Measurements from ENCODE around the gene NOXO1.
A peak's percentile ranks its signal among the peaks of the same experiment; 100 is the strongest.
"Not testable (repeated sequence)": the region's sequence is repeated elsewhere in the genome, so short reads cannot be mapped to it uniquely, and the experiment has no call there.

The NOXO1 gene

GRCh38 chr16:1965396-1966001 lies 15.8 kb downstream of the NOXO1 start:
- DNase-seq (ENCODE audit: low spot score) = no peak
- no peak for TF ChIP-seq CTCF (IDR thresholded peaks at IDR 0.05; ENCODE audit: extremely low read depth, missing control alignments)

GRCh38 chr16:1964506-1965395 lies 16.5 kb downstream of the NOXO1 start, which contains the start of gene RPS2:
TSS of gene RPS2 (minus strand) at chr16:1964826. CDS start at chr16:1964625, 201 bp downstream.
- no peak for TF ChIP-seq CTCF (IDR thresholded peaks at IDR 0.05; ENCODE audit: extremely low read depth, missing control alignments)
- DNase-seq (ENCODE audit: low spot score) = peak; percentile 100

GRCh38 chr16:1963806-1964505 lies 17.3 kb downstream of the NOXO1 start:
- TF ChIP-seq CTCF (IDR thresholded peaks at IDR 0.05; ENCODE audit: extremely low read depth, missing control alignments) = peak; percentile 35
- no peak for DNase-seq (ENCODE audit: low spot score)

GRCh38 chr16:1962161-1963153 lies 18.8 kb downstream of the NOXO1 start:
- DNase-seq (ENCODE audit: low spot score) = not testable (repeated sequence)

GRCh38 chr16:1961651-1962067 lies 19.6 kb downstream of the NOXO1 start:
- TF ChIP-seq CTCF (IDR thresholded peaks at IDR 0.05; ENCODE audit: extremely low read depth, missing control alignments) = no peak
- no peak for DNase-seq (ENCODE audit: low spot score)

- no peak for TF ChIP-seq CTCF (IDR thresholded peaks at IDR 0.05; ENCODE audit: extremely low read depth, missing control alignments)
- DNase-seq (ENCODE audit: low spot score) = no peak
Observed at GRCh38 chr16:1960665-1961630, 20.3 kb downstream of the NOXO1 start.
